DND-41 (cell line): ENCODE measurements around the gene RNF5.

Experiments
- ATAC-seq: fragments of 200-7000 bp; cut with Tn5 transposase; 3 replicates; pipeline ENCODE4 v1.9.1; 2021; ENCODE audit warnings: low read depth; ENCODE audit not compliant: insufficient read depth
- DNase-seq: peaks from one replicate; pipeline ENCODE4 v3.0.0-alpha.2; 2020
- H2AFZ ChIP-seq: 2 replicates; pipeline ENCODE4 v1.6.0; 2012; ENCODE audit warnings: low read depth, low read length
- H3K27ac ChIP-seq: 2 replicates; pipeline ENCODE4 v1.5.1; 2012; ENCODE audit warnings: low read length, inconsistent platforms
- H3K27me3 ChIP-seq: fragments of 200-600 bp; sonication (generic); 2 replicates; pipeline ENCODE4 v1.6.0; 2012; ENCODE audit warnings: low read length, mild to moderate bottlenecking, inconsistent platforms; ENCODE audit not compliant: insufficient read depth, poor library complexity
- H3K36me3 ChIP-seq: 2 replicates; pipeline ENCODE4 v1.5.1; 2012; ENCODE audit warnings: low read length, inconsistent platforms; ENCODE audit not compliant: insufficient read depth
- H3K4me1 ChIP-seq: 2 replicates; pipeline ENCODE4 v1.5.1; 2012; ENCODE audit warnings: mild to moderate bottlenecking, low read length; ENCODE audit not compliant: insufficient read depth
- H3K4me2 ChIP-seq: 2 replicates; pipeline ENCODE4 v1.6.0; 2012; ENCODE audit warnings: mild to moderate bottlenecking, moderate library complexity, low read length, inconsistent platforms; ENCODE audit not compliant: insufficient read depth
- H3K4me3 ChIP-seq, 2 experiments: fragments of 200-600 bp in 1 of 2; shearing (Covaris generic) in 1 of 2; 2 replicates each; pipeline ENCODE4 v1.5.1; 2012 to 2016; ENCODE audit warnings: inconsistent platforms in 2 of 2, low read length in 2 of 2, mild to moderate bottlenecking in 2 of 2, low read depth in 1 of 2, moderate library complexity in 1 of 2
- H3K79me2 ChIP-seq: 2 replicates; pipeline ENCODE4 v1.6.0; 2012; ENCODE audit warnings: low read length, inconsistent platforms; ENCODE audit not compliant: insufficient read depth
- H3K9ac ChIP-seq: 2 replicates; pipeline ENCODE4 v1.6.0; 2012; ENCODE audit warnings: low read depth, mild to moderate bottlenecking, inconsistent platforms, low read length, moderate library complexity
- H3K9me3 ChIP-seq: 2 replicates; pipeline ENCODE4 v1.5.1; 2012; ENCODE audit warnings: low read length, moderate library complexity, mild to moderate bottlenecking, inconsistent platforms; ENCODE audit not compliant: insufficient read depth, severe bottlenecking
- H4K20me1 ChIP-seq: 2 replicates; pipeline ENCODE4 v1.6.0; 2012; ENCODE audit warnings: low read length; ENCODE audit not compliant: insufficient read depth
- CTCF ChIP-seq: IDR thresholded peaks from 2 replicates; pipeline ENCODE4 v1.5.1; 2012; ENCODE audit warnings: borderline replicate concordance, low read length, moderate library complexity, mild to moderate bottlenecking; ENCODE audit not compliant: poor library complexity, severe bottlenecking; ENCODE audit errors: extremely low read depth
- EZH2 ChIP-seq: IDR thresholded peaks from 3 replicates; pipeline ENCODE4 v1.6.1; 2012; ENCODE audit warnings: borderline replicate concordance, low read depth, mild to moderate bottlenecking, moderate library complexity, low read length, inconsistent platforms; ENCODE audit not compliant: severe bottlenecking

RNF5 gene

GRCh38 chr6:32176476-32177182 is 1.6 kb upstream of the RNF5 start:
- ATAC-seq (no peak), DNase-seq (no peak)
- TF ChIP-seq EZH2 (no peak), CTCF (no peak)
- Histone ChIP-seq H3K4me1 (peaks cover 53% of the 10 kb centered on the region), H3K36me3 (peaks cover 22% of the 10 kb centered on the region), H3K79me2 (peaks cover 47% of the 10 kb centered on the region), H3K9ac (peak overlapping the region; percentile 92), H3K27ac (peak overlapping the region; percentile 93), H3K4me2 (peak overlapping the region; percentile 75), H4K20me1 (no peaks in the 10 kb centered on the region), H3K27me3 (no peaks in the 10 kb centered on the region), H2AFZ (peak overlapping the region; percentile 73), H3K9me3 (no peaks in the 10 kb centered on the region), H3K4me3 (peak overlapping the region; percentile 17 to 91; a peak in 3 of 4 replicates)

GRCh38 chr6:32177183-32177787 is 920 bp upstream of the RNF5 start:
- peaks cover 53% of the 10 kb centered on the region for H3K4me1 ChIP-seq
- ATAC-seq = no peak
- H2AFZ ChIP-seq = peak overlapping the region; percentile 73

DNA sequence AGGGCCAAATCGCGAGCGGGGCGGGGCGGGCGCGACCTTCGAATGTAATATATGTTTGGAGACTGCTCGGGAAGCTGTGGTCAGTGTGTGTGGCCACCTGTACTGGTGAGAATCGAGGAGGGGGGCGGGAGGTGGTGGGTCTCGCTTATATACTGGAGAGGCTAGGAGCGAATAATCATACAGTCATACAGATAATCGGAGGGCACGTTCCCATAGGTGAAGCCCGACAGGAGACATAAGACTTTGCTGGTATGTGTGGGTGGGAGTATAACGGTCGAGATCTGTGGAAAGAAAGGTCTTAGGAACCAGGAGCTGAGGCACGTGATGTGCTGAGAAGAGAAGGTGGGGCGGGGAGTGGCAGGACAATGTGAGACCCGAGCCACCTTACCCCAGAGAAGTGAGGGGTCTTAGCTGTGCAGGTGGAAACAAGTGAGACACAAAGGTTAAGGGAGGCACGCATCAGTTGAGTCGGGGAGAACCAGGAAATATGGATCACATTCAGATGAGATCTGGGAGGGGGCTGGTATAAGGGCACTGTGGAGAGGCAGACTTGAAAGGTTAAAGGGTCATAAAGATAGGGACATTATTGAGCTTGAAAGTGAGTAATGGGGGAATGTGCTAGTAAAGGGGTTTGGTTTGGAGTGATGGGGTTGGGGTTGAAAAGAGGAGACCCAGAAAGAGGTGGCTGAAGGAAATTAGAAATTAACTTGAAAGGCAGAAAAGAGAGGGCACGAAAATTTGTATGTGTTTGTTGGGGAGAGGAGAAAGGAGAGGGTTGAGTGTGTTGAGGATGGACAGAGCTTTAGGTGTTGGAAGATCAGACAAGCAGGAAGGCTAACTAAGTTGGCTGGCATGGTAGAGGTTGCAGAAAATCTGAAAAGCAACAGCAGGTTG is 589 bp downstream of the RNF5 start:
- Histone ChIP-seq H4K20me1 (no peaks in the 10 kb centered on the region), H3K4me3 (peak overlapping the region; percentile 74 to 91), H3K27me3 (no peaks in the 10 kb centered on the region), H3K4me2 (peak overlapping the region; percentile 75), H3K9me3 (no peaks in the 10 kb centered on the region), H3K4me1 (peaks cover 53% of the 10 kb centered on the region), H3K27ac (peak overlapping the region; percentile 93), H3K36me3 (peaks cover 44% of the 10 kb centered on the region), H2AFZ (peak overlapping the region; percentile 74), H3K9ac (peak overlapping the region; percentile 79), H3K79me2 (peaks cover 45% of the 10 kb centered on the region)
- ATAC-seq (no peak), DNase-seq (no peak)
- TF ChIP-seq EZH2 (no peak), CTCF (no peak)

More at GRCh38 chr6:32177183-32177787, 920 bp upstream of the RNF5 start:
- no peaks in the 10 kb centered on the region for H3K9me3 ChIP-seq
- peaks cover 28% of the 10 kb centered on the region for H3K36me3 ChIP-seq
- H3K27ac ChIP-seq = peak overlapping the region; percentile 93
- H3K79me2 ChIP-seq = peaks cover 47% of the 10 kb centered on the region
- H3K4me3 ChIP-seq = peak overlapping the region; percentile 17 to 91; a peak in 3 of 4 replicates
- H4K20me1 ChIP-seq = no peaks in the 10 kb centered on the region
- peak overlapping the region; percentile 75 for H3K4me2 ChIP-seq
- peak; percentile 66 for DNase-seq
- no peak for TF ChIP-seq CTCF
- no peak for TF ChIP-seq EZH2
- H3K27me3 ChIP-seq = no peaks in the 10 kb centered on the region
- peak overlapping the region; percentile 92 for H3K9ac ChIP-seq
